ENCODE data around the gene CPEB3. TPM values are rescaled to one million over a fixed set of nuclear protein-coding genes. Genes with fewer than 3 reads are reported as not detected.
A peak's percentile ranks its signal among the peaks of the same experiment; 100 is the strongest.
"Not testable (repeated sequence)": the region's sequence is repeated elsewhere in the genome, so short reads cannot be mapped to it uniquely, and the experiment has no call there.

The CPEB3 gene
- total and polyA plus RNA-seq, 2 experiments from 2014 or later: 5.0 to 8.3 TPM

DNA sequence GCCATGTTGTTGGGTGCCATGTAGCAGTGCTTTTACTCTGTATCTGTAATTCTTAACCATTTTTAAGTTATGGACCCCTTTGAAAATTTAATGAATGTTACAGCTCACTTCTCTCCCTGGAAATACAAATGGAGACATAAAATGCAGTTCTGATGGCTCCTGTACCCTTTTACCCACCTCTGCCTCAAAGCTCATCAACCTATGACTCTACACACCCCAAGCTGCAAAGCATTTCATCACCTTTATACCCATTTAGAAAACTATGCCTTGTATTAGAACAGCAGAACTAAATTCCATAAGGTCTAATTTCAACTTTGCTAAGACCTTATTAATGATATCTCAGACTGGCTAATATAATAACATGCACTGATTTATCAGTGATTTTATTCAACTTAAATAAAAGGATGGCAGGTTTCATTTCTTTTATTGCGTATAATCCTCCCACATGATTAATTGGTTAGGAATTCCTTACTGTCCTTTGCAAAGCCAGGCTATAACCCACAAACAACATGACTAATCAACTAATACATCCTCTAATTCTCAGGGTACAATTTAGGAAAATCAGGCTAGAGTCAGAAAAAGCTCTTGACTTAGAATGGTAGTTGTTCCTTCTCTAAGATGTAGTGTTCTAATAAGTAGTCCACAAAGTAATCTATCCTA, 68.1 kb downstream of the CPEB3 start:
- Histone ChIP-seq H3K4me1 (ENCODE audit: low read depth) (no peaks in the 10 kb centered on the region), H3K9me3 (ENCODE audit: low read depth) (no peaks in the 10 kb centered on the region), H3K4me3 (no peak overlapping the region), H3K27ac (no peak overlapping the region), H3K36me3 (peaks cover 9% of the 10 kb centered on the region), H3K27me3 (no peaks in the 10 kb centered on the region)
- peak in 1 of 2 donors; percentile 59 for DNase-seq (ENCODE audit: low read depth in 1 of 2, low spot score in 1 of 2)
- TF ChIP-seq, protein P1, sequence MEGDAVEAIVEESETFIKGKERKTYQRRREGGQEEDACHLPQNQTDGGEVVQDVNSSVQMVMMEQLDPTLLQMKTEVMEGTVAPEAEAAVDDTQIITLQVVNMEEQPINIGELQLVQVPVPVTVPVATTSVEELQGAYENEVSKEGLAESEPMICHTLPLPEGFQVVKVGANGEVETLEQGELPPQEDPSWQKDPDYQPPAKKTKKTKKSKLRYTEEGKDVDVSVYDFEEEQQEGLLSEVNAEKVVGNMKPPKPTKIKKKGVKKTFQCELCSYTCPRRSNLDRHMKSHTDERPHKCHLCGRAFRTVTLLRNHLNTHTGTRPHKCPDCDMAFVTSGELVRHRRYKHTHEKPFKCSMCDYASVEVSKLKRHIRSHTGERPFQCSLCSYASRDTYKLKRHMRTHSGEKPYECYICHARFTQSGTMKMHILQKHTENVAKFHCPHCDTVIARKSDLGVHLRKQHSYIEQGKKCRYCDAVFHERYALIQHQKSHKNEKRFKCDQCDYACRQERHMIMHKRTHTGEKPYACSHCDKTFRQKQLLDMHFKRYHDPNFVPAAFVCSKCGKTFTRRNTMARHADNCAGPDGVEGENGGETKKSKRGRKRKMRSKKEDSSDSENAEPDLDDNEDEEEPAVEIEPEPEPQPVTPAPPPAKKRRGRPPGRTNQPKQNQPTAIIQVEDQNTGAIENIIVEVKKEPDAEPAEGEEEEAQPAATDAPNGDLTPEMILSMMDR (IDR thresholded peaks at IDR 0.05; ENCODE audit: low read depth, low read length): no peak

DNA sequence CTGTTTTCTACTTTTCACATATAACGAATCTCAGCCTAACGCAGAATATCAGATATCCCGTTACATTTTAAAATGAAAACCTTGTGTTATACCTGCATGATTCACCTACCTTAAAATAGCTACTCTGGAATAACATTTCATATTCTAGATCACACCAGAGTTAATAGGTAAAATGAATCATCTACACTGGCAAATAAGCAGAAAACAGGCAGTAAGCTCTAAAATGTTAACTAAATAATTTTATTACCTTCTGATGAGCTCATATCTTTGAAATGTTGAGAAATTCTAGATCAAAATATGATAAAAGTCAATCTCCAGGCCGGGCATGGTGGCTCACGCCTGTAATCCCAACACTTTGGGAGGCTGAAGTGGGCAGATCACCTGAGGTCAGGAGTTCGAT, 71.3 kb downstream of the CPEB3 start:
- TF ChIP-seq, protein P1 (IDR thresholded peaks at IDR 0.05; ENCODE audit: low read depth, low read length): no peak
- no peak for DNase-seq (ENCODE audit: low read depth in 1 of 2, low spot score in 1 of 2)
- Histone ChIP-seq H3K27ac (no peak overlapping the region), H3K9me3 (ENCODE audit: low read depth) (no peaks in the 10 kb centered on the region), H3K4me1 (ENCODE audit: low read depth) (no peaks in the 10 kb centered on the region), H3K27me3 (no peaks in the 10 kb centered on the region), H3K36me3 (no peaks in the 10 kb centered on the region), H3K4me3 (no peak overlapping the region)

DNA sequence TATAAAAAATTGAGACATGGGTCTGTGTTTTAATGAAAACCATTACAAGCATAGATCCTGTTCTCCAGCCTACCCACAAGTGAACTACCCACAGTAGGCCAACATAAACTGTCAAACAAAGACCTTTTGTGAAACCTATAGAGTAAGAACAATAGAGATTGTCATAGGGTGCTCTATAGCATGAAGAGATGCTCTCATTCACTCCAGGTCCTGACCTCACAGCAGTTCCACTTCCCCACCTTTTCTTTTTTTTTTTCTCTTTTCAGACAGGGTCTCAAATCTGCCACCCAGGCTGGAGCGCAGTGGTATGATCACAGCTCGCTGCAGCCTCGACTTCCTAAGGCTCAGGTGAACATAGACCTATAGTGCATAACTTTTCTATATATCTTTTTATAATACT, 72.3 kb downstream of the CPEB3 start:
- H3K4me3 ChIP-seq: no peak overlapping the region
- H3K9me3 ChIP-seq (ENCODE audit: low read depth): no peaks in the 10 kb centered on the region
- no peaks in the 10 kb centered on the region for H3K4me1 ChIP-seq (ENCODE audit: low read depth)
- H3K36me3 ChIP-seq: no peaks in the 10 kb centered on the region
- H3K27me3 ChIP-seq: no peaks in the 10 kb centered on the region
- no peak for DNase-seq (ENCODE audit: low read depth in 1 of 2, low spot score in 1 of 2)
- no peak overlapping the region for H3K27ac ChIP-seq
- TF ChIP-seq, protein P1 (IDR thresholded peaks at IDR 0.05; ENCODE audit: low read depth, low read length): no peak

DNA sequence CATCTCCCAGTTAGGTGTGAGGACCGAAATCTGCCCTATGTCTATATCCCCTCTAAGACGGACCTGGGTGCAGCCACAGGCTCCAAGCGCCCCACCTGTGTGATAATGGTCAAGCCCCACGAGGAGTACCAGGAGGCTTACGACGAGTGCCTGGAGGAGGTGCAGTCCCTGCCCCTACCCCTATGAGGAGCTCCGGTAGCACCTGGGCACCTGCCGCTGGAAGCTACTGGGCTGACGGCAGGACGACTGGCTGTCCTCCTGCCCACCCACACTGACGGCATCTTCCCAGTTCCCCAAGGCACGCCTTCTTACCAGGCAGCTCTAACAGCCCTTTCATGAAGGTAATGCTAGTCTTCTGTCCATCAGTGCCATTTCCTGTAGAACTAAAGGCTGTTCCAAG, 74.3 kb downstream of the CPEB3 start:
- not testable (repeated sequence) for H3K36me3 ChIP-seq; H3K4me3 ChIP-seq; H3K27ac ChIP-seq; H3K4me1 ChIP-seq (ENCODE audit: low read depth); H3K27me3 ChIP-seq; H3K9me3 ChIP-seq (ENCODE audit: low read depth); DNase-seq (ENCODE audit: low read depth in 1 of 2, low spot score in 1 of 2)

DNA sequence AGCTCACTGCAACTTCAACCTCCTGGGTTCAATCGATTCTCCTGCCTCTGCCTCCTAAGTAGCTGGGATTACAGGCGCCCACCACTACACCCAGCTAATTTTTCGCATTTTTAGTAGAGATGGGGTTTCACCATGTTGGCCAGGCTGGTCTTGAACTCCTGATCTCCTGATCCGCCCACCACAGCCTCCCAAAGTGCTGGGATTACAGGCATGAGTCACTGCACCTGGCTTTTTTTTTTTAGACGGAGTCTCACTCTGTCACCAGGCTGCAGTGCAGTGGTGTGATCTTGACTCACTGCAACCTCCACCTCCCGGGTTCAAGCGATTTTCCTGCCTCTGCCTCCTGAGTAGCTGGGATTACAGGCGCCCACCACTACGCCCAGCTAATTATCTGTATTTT, 75.7 kb downstream of the CPEB3 start:
- not testable (repeated sequence) for H3K9me3 ChIP-seq (ENCODE audit: low read depth); H3K4me3 ChIP-seq; H3K4me1 ChIP-seq (ENCODE audit: low read depth); H3K36me3 ChIP-seq; DNase-seq (ENCODE audit: low read depth in 1 of 2, low spot score in 1 of 2); H3K27ac ChIP-seq; H3K27me3 ChIP-seq

DNA sequence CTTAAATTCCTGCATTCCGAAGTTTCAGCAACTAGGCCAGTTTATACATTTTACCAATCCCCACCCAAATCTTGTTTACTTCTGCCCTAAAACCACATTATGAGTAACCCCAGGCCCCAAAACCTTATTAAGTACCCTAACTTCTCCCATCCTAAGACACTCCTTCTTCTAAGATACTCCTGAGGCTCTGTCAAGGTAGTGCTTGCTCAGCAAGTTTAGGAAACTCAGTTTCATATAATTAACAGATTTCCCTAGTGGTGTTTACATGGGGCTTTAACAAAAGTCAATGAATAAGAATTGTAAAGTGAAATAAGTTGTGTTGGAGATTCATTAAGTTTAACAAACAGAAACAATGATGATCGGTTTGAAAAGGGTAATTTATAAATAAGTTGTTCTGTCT, 77.8 kb downstream of the CPEB3 start:
- DNase-seq (ENCODE audit: low read depth in 1 of 2, low spot score in 1 of 2): no peak
- no peaks in the 10 kb centered on the region for H3K4me1 ChIP-seq (ENCODE audit: low read depth)
- TF ChIP-seq, protein P1 (IDR thresholded peaks at IDR 0.05; ENCODE audit: low read depth, low read length): no peak
- no peaks in the 10 kb centered on the region for H3K9me3 ChIP-seq (ENCODE audit: low read depth)
- no peak overlapping the region for H3K4me3 ChIP-seq
- no peak overlapping the region for H3K27ac ChIP-seq
- no peaks in the 10 kb centered on the region for H3K27me3 ChIP-seq
- H3K36me3 ChIP-seq: no peaks in the 10 kb centered on the region
